ENCODE data around the gene CEP76. TPM values are rescaled to one million over a fixed set of nuclear protein-coding genes. Genes with fewer than 3 reads are reported as not detected.

CEP76 gene
- total RNA-seq, 1 donor from 2014 or later: 9.5 TPM

DNA sequence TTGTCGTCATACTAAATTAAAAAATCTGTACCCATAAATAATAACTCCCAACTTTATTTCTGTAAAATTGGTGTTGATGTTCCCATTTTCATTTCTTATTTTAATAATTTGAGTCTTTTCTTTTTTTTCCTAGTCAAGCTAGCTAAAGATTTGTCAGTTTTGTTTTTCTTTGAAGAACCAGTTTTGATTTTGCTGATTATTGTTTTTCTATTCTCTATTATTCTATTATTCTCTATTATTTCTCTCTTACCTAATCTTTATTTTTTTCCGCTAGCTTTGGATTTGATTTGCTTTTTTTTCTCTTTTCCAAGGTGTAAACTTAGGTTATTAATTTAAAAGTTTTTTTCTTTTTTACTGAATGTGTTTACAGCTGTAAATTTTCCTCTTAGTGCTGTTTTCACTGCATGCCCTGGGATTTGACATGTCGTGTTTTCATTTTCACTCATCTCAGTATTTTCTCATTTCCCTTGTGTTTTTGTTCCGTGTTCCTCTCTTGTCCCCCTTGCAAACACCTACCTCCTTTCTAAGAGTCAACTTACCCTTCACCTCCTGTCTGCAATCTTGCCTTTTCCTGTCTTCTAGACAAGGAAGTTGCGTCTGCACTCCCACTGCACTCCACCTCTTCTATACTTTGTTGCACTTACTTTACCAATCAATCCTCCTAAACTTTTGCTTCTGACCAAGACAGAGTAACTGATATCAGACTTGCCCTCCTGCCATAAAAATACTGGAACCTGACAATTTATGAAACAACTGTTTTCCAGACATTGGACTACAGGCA lies 19.2 kb upstream of the CEP76 start:
- Mint-ChIP-seq H3K9me3 (ENCODE audit: unreplicated experiment) (no peaks in the 10 kb centered on the region), H3K4me1 (ENCODE audit: low read depth, unreplicated experiment) (peaks cover 3% of the 10 kb centered on the region), H3K27ac (ENCODE audit: unreplicated experiment) (no peak overlapping the region), H3K27me3 (ENCODE audit: low read depth, unreplicated experiment) (no peaks in the 10 kb centered on the region), H3K4me3 (ENCODE audit: unreplicated experiment) (no peak overlapping the region), H3K36me3 (ENCODE audit: low read depth, unreplicated experiment) (peaks cover 7% of the 10 kb centered on the region)
- H3K27me3 ChIP-seq (ENCODE audit: insufficient read depth, low read length): no peaks in the 10 kb centered on the region
- H3K9me3 ChIP-seq (ENCODE audit: insufficient read depth, low read depth, low read length): no peaks in the 10 kb centered on the region
- H3K4me2 ChIP-seq (ENCODE audit: low read length): no peak overlapping the region
- TF ChIP-seq, protein P1, sequence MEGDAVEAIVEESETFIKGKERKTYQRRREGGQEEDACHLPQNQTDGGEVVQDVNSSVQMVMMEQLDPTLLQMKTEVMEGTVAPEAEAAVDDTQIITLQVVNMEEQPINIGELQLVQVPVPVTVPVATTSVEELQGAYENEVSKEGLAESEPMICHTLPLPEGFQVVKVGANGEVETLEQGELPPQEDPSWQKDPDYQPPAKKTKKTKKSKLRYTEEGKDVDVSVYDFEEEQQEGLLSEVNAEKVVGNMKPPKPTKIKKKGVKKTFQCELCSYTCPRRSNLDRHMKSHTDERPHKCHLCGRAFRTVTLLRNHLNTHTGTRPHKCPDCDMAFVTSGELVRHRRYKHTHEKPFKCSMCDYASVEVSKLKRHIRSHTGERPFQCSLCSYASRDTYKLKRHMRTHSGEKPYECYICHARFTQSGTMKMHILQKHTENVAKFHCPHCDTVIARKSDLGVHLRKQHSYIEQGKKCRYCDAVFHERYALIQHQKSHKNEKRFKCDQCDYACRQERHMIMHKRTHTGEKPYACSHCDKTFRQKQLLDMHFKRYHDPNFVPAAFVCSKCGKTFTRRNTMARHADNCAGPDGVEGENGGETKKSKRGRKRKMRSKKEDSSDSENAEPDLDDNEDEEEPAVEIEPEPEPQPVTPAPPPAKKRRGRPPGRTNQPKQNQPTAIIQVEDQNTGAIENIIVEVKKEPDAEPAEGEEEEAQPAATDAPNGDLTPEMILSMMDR (IDR thresholded peaks at IDR 0.05; ENCODE audit: insufficient read depth, low read depth, low read length): no peak
- no peak for TF ChIP-seq EZH2 (IDR thresholded peaks at IDR 0.05; ENCODE audit: insufficient read depth, low read length)
- no peak overlapping the region for H3K9ac ChIP-seq (ENCODE audit: low read length)
- H3K36me3 ChIP-seq (ENCODE audit: insufficient read depth, low read length): peaks cover 31% of the 10 kb centered on the region
- FAIRE-seq (no peak), DNase-seq (ENCODE audit: low read depth) (no peak)
- no peaks in the 10 kb centered on the region for H3K4me1 ChIP-seq (ENCODE audit: insufficient read depth, low read length)
- no peak overlapping the region for H2AFZ ChIP-seq (ENCODE audit: low read depth, low read length)
- no peak overlapping the region for H3K4me3 ChIP-seq (ENCODE audit: insufficient read depth, low read depth, low read length)
- no peak overlapping the region for H3K27ac ChIP-seq (ENCODE audit: low read depth, low read length)
- H3K79me2 ChIP-seq (ENCODE audit: insufficient read depth, low read length): no peaks in the 10 kb centered on the region
- H4K20me1 ChIP-seq (ENCODE audit: insufficient read depth, low read length): no peaks in the 10 kb centered on the region

GRCh38 chr18:12711446-12711845 lies 8.9 kb upstream of the CEP76 start:
- Mint-ChIP-seq H3K36me3 (ENCODE audit: low read depth, unreplicated experiment) (peaks cover 6% of the 10 kb centered on the region), H3K27ac (ENCODE audit: unreplicated experiment) (no peak overlapping the region), H3K4me1 (ENCODE audit: low read depth, unreplicated experiment) (no peaks in the 10 kb centered on the region), H3K27me3 (ENCODE audit: low read depth, unreplicated experiment) (no peaks in the 10 kb centered on the region), H3K9me3 (ENCODE audit: unreplicated experiment) (no peaks in the 10 kb centered on the region), H3K4me3 (ENCODE audit: unreplicated experiment) (no peak overlapping the region)
- H3K4me1 ChIP-seq (ENCODE audit: insufficient read depth, low read length): no peaks in the 10 kb centered on the region
- H3K27ac ChIP-seq (ENCODE audit: low read depth, low read length): no peak overlapping the region
- no peaks in the 10 kb centered on the region for H3K27me3 ChIP-seq (ENCODE audit: insufficient read depth, low read length)
- no peak overlapping the region for H3K4me2 ChIP-seq (ENCODE audit: low read length)
- TF ChIP-seq EZH2 (IDR thresholded peaks at IDR 0.05; ENCODE audit: insufficient read depth, low read length): no peak
- TF ChIP-seq, protein P1 (IDR thresholded peaks at IDR 0.05; ENCODE audit: insufficient read depth, low read depth, low read length): no peak
- H2AFZ ChIP-seq (ENCODE audit: low read depth, low read length): no peak overlapping the region
- no peak overlapping the region for H3K9ac ChIP-seq (ENCODE audit: low read length)
- H3K79me2 ChIP-seq (ENCODE audit: insufficient read depth, low read length): peaks cover 3% of the 10 kb centered on the region
- H3K36me3 ChIP-seq (ENCODE audit: insufficient read depth, low read length): peaks cover 35% of the 10 kb centered on the region
- DNase-seq (ENCODE audit: low read depth) (no peak), FAIRE-seq (no peak)
- no peaks in the 10 kb centered on the region for H3K9me3 ChIP-seq (ENCODE audit: insufficient read depth, low read depth, low read length)
- H4K20me1 ChIP-seq (ENCODE audit: insufficient read depth, low read length): no peaks in the 10 kb centered on the region
- H3K4me3 ChIP-seq (ENCODE audit: insufficient read depth, low read depth, low read length): no peak overlapping the region

DNA sequence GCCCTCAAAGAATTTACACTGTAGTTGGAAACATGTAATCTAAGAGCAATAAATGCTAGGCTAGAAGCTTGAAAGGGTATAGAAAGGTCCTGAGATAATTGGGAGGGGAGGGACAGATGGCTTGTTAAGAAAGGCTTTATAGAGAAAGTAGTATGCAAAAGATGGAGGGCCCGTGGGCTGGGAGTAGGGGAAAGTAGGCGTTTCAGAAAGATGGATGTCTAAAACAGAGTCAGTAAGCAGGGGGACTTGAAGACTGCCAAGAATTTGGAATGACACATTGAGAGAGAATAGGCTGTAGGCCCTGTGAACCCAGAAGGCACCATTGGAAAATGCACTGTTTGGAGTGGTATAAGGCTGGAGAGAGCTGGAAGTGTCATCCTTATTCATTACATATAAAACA lies 1.1 kb upstream of the CEP76 start:
- Histone ChIP-seq H3K4me3 (ENCODE audit: insufficient read depth, low read depth, low read length) (peak overlapping the region; percentile 88), H3K27me3 (ENCODE audit: insufficient read depth, low read length) (no peaks in the 10 kb centered on the region), H2AFZ (ENCODE audit: low read depth, low read length) (peak overlapping the region; percentile 94), H3K9me3 (ENCODE audit: insufficient read depth, low read depth, low read length) (no peaks in the 10 kb centered on the region), H3K4me1 (ENCODE audit: insufficient read depth, low read length) (peaks cover 9% of the 10 kb centered on the region), H3K27ac (ENCODE audit: low read depth, low read length) (peak overlapping the region; percentile 100), H3K9ac (ENCODE audit: low read length) (peak overlapping the region; percentile 94), H3K4me2 (ENCODE audit: low read length) (peak overlapping the region; percentile 90), H4K20me1 (ENCODE audit: insufficient read depth, low read length) (peaks cover 19% of the 10 kb centered on the region), H3K79me2 (ENCODE audit: insufficient read depth, low read length) (peaks cover 61% of the 10 kb centered on the region), H3K36me3 (ENCODE audit: insufficient read depth, low read length) (peaks cover 9% of the 10 kb centered on the region)
- Mint-ChIP-seq H3K9me3 (ENCODE audit: unreplicated experiment) (no peaks in the 10 kb centered on the region), H3K27me3 (ENCODE audit: low read depth, unreplicated experiment) (no peaks in the 10 kb centered on the region), H3K4me1 (ENCODE audit: low read depth, unreplicated experiment) (peaks cover 18% of the 10 kb centered on the region), H3K36me3 (ENCODE audit: low read depth, unreplicated experiment) (peaks cover 2% of the 10 kb centered on the region), H3K4me3 (ENCODE audit: unreplicated experiment) (peak overlapping the region; percentile 96), H3K27ac (ENCODE audit: unreplicated experiment) (peak overlapping the region; percentile 98)
- no peak for FAIRE-seq
- TF ChIP-seq, protein P1 (IDR thresholded peaks at IDR 0.05; ENCODE audit: insufficient read depth, low read depth, low read length): no peak
- no peak for TF ChIP-seq EZH2 (IDR thresholded peaks at IDR 0.05; ENCODE audit: insufficient read depth, low read length)
- peak; percentile 23 for DNase-seq (ENCODE audit: low read depth)
